H9 (cell line): ENCODE measurements around the gene ARL17B. TPM values are rescaled to one million over a fixed set of nuclear protein-coding genes. Genes with fewer than 3 reads are reported as not detected.
A peak's percentile ranks its signal among the peaks of the same experiment; 100 is the strongest.
"Not testable (repeated sequence)": the region's sequence is repeated elsewhere in the genome, so short reads cannot be mapped to it uniquely, and the experiment has no call there.

Source experiments
- DNase-seq: peaks from one replicate; pipeline ENCODE4 v3.0.0-alpha.2; 2017
- H2AFZ ChIP-seq: one replicate; pipeline ENCODE4 v1.6.1; 2013; ENCODE audit warnings: mild to moderate bottlenecking, low read length, control low read depth, moderate library complexity
- H2AK5ac ChIP-seq: 2 replicates; pipeline ENCODE4 v1.6.1; 2013; ENCODE audit warnings: low read length, control low read depth, mixed read lengths; ENCODE audit not compliant: insufficient read length
- H2BK120ac ChIP-seq: one replicate; pipeline ENCODE4 v1.6.1; 2013; ENCODE audit warnings: low read depth, mild to moderate bottlenecking, low read length, control low read depth, inconsistent platforms; ENCODE audit not compliant: poor library complexity, severe bottlenecking
- H2BK12ac ChIP-seq: 2 replicates; pipeline ENCODE4 v1.6.1; 2013; ENCODE audit warnings: low read length, control low read depth, mixed read lengths, low read depth; ENCODE audit not compliant: insufficient read length
- H2BK15ac ChIP-seq: 2 replicates; pipeline ENCODE4 v1.6.1; 2013; ENCODE audit warnings: low read depth, low read length, control low read depth
- H2BK20ac ChIP-seq: one replicate; pipeline ENCODE4 v1.6.1; 2013; ENCODE audit warnings: low read depth, mild to moderate bottlenecking, low read length, control low read depth, inconsistent platforms; ENCODE audit not compliant: poor library complexity, severe bottlenecking
- H2BK5ac ChIP-seq: 2 replicates; pipeline ENCODE4 v1.6.1; 2013; ENCODE audit warnings: low read length, control low read depth, mixed read lengths; ENCODE audit not compliant: insufficient read length
- H3K14ac ChIP-seq: 2 replicates; pipeline ENCODE4 v1.6.1; 2013; ENCODE audit warnings: low read length, control low read depth; ENCODE audit not compliant: insufficient read depth
- H3K18ac ChIP-seq: 2 replicates; pipeline ENCODE4 v1.6.1; 2013; ENCODE audit warnings: low read depth, mild to moderate bottlenecking, mixed read lengths, low read length, control low read depth; ENCODE audit not compliant: insufficient read length
- H3K23ac ChIP-seq: 2 replicates; pipeline ENCODE4 v1.6.1; 2013; ENCODE audit warnings: low read length, control low read depth, mixed read lengths, low read depth; ENCODE audit not compliant: insufficient read length
- H3K23me2 ChIP-seq: 2 replicates; pipeline ENCODE4 v1.6.1; 2013; ENCODE audit warnings: low read depth, mild to moderate bottlenecking, mixed read lengths, low read length, control low read depth; ENCODE audit not compliant: insufficient read length, poor library complexity, severe bottlenecking
- H3K27ac ChIP-seq: 2 replicates; pipeline ENCODE4 v1.5.1; 2013; ENCODE audit warnings: low read length, control low read depth, mixed read lengths, low read depth; ENCODE audit not compliant: insufficient read length
- H3K27me3 ChIP-seq: 2 replicates; pipeline ENCODE4 v1.6.1; 2013; ENCODE audit warnings: low read length, control low read depth, inconsistent platforms; ENCODE audit not compliant: insufficient read depth
- H3K4ac ChIP-seq: 2 replicates; pipeline ENCODE4 v1.6.1; 2013; ENCODE audit warnings: low read depth, mild to moderate bottlenecking, control low read depth, inconsistent platforms, low read length, moderate library complexity
- H3K4me1 ChIP-seq: 2 replicates; pipeline ENCODE4 v1.6.1; 2013; ENCODE audit warnings: low read length, control low read depth, inconsistent platforms; ENCODE audit not compliant: insufficient read depth
- H3K4me2 ChIP-seq: 2 replicates; pipeline ENCODE4 v1.6.1; 2013; ENCODE audit warnings: low read length, control low read depth, mixed read lengths; ENCODE audit not compliant: insufficient read length, insufficient read depth
- H3K56ac ChIP-seq: 2 replicates; pipeline ENCODE4 v1.6.1; 2013; ENCODE audit warnings: low read depth, mild to moderate bottlenecking, mixed read lengths, low read length, control low read depth; ENCODE audit not compliant: insufficient read length
- H3K79me1 ChIP-seq: 2 replicates; pipeline ENCODE4 v1.6.1; 2013; ENCODE audit warnings: low read depth, mild to moderate bottlenecking, moderate library complexity, low read length, control low read depth, inconsistent platforms; ENCODE audit not compliant: insufficient read depth, poor library complexity, severe bottlenecking
- H3K79me2 ChIP-seq: 2 replicates; pipeline ENCODE4 v1.6.1; 2013; ENCODE audit warnings: low read length, control low read depth, inconsistent platforms; ENCODE audit not compliant: insufficient read depth
- H3K9ac ChIP-seq: 2 replicates; pipeline ENCODE4 v1.6.1; 2013; ENCODE audit warnings: low read length, control low read depth, mixed read lengths; ENCODE audit not compliant: insufficient read length; ENCODE audit errors: extremely low read depth
- H3K9me3 ChIP-seq: one replicate; pipeline ENCODE4 v1.6.1; 2013; ENCODE audit warnings: low read depth, low read length, inconsistent platforms; ENCODE audit not compliant: control insufficient read depth
- H3T11ph ChIP-seq: one replicate; pipeline ENCODE4 v1.6.1; 2013; ENCODE audit warnings: mild to moderate bottlenecking, low read length, control low read depth, inconsistent platforms
- H4K20me1 ChIP-seq: one replicate; pipeline ENCODE4 v1.6.1; 2013; ENCODE audit not compliant: control insufficient read depth, insufficient read length, insufficient read depth
- H4K5ac ChIP-seq: 2 replicates; pipeline ENCODE4 v1.6.1; 2013; ENCODE audit warnings: low read depth, mild to moderate bottlenecking, mixed read lengths, low read length, control low read depth; ENCODE audit not compliant: insufficient read length
- H4K8ac ChIP-seq: replicated peaks from 2 replicates; pipeline ENCODE4 v1.6.1; 2013; ENCODE audit warnings: low read length, control low read depth, mixed read lengths, low read depth; ENCODE audit not compliant: insufficient read length
- H4K91ac ChIP-seq: 2 replicates; pipeline ENCODE4 v1.6.1; 2013; ENCODE audit warnings: low read depth, mild to moderate bottlenecking, moderate library complexity, mixed read lengths, low read length, control low read depth; ENCODE audit not compliant: insufficient read length
- H3K27ac Mint-ChIP-seq, 3 experiments: 2 replicates in 2 of 3; 3 replicates in 1 of 3; pipeline ENCODE4 v1.8.0; 2020 to 2021; ENCODE audit warnings: mixed read lengths in 3 of 3, mild to moderate bottlenecking in 1 of 3, moderate library complexity in 1 of 3
- H3K27me3 Mint-ChIP-seq: 2 replicates; pipeline ENCODE4 v1.8.0; 2021; ENCODE audit warnings: low read depth, mild to moderate bottlenecking, moderate library complexity, mixed read lengths
- H3K36me3 Mint-ChIP-seq, 3 experiments: 2 replicates in 2 of 3; 3 replicates in 1 of 3; pipeline ENCODE4 v1.8.0; 2020 to 2021; ENCODE audit warnings: low read depth in 3 of 3, mixed read lengths in 3 of 3; ENCODE audit not compliant: insufficient read depth in 1 of 3
- H3K4me1 Mint-ChIP-seq, 2 experiments: 2 replicates each; pipeline ENCODE4 v1.8.0; 2020; ENCODE audit warnings: mixed read lengths in 2 of 2
- H3K4me3 Mint-ChIP-seq, 2 experiments: 2 replicates in 1 of 2; 3 replicates in 1 of 2; pipeline ENCODE4 v1.8.0; 2020 to 2021; ENCODE audit warnings: mild to moderate bottlenecking in 2 of 2, mixed read lengths in 2 of 2, moderate library complexity in 1 of 2
- H3K9me3 Mint-ChIP-seq, 2 experiments: 2 replicates in 1 of 2; 3 replicates in 1 of 2; pipeline ENCODE4 v1.8.0; 2020; ENCODE audit warnings: mild to moderate bottlenecking in 2 of 2, mixed read lengths in 2 of 2, moderate library complexity in 1 of 2
- WGBS: extraction: QIAGEN DNeasy Blood & Tissue Kit; methylation state at CpG from one replicate; pipeline ENCODE4 v1.1.7; 2013; ENCODE audit warnings: missing lambda C conversion rate, low lambda C conversion rate, mixed read lengths; ENCODE audit not compliant: insufficient read length; ENCODE audit errors: extremely low coverage; 5-methylcytosine and 5-hydroxymethylcytosine counted together
- total RNA-seq: library from RNA; stranded (reverse); gene quantifications from 2 replicates; pipeline ENCODE4 v1.2.1, GENCODE V29; 2021
- TF ChIP-seq, protein P1 (sequence below): fragments of 200-600 bp; sonication (generic); conservative IDR thresholded peaks from 3 replicates; pipeline ENCODE4 v1.8.0; 2021; ENCODE audit warnings: antibody characterized with exemption, mild to moderate bottlenecking

Gene ARL17B
- total RNA-seq, 1 experiment from 2014 or later = 10.8 TPM

DNA sequence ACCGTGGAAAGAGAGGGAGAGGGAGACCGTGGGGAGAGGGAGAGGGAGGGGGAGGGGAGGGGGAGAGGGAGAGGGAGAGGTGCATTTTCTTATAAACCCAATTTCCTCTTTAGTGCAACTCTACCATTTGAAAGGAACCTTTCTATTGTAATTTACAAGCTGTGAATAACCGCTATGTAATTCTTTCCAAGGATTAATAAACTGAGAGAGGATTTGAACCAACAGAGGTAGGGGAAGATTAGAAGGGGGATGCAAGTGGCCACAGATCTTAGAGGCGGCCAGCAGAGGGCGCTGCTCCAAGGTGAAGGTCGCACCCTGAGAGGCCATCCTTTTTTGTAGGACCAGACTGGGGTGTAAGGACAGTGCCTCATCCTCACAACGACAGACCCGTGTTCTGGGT, 107.8 kb downstream of the ARL17B start:
- H2BK12ac ChIP-seq = not testable (repeated sequence)

DNA sequence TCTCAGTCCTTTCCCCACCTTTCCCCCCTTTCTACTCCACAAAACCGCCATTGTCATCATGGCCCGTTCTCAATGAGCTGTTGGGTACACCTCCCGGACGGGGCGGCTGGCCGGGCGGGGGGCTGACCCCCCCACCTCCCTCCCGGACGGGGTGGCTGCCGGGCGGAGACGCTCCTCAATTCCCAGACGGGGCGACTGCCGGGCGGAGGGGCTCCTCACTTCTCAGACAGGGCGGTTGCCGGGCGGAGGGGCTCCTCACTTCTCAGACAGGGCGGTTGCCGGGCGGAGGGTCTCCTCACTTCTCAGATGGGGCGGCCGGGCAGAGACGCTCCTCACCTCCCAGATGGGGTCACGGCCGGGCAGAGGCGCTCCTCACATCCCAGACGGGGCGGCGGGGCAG, 108.8 kb downstream of the ARL17B start:
- not testable (repeated sequence) for H3K27me3 ChIP-seq, H3K79me1 ChIP-seq, H3K36me3 Mint-ChIP-seq, H2BK15ac ChIP-seq, H3K4me2 ChIP-seq, H3K4ac ChIP-seq, H3K23ac ChIP-seq, DNase-seq, H3K9ac ChIP-seq, H2AFZ ChIP-seq, H2BK20ac ChIP-seq, H3K27me3 Mint-ChIP-seq, H3K79me2 ChIP-seq, H4K91ac ChIP-seq, H3K14ac ChIP-seq, H3K27ac Mint-ChIP-seq, H3K4me1 Mint-ChIP-seq, H3K9me3 Mint-ChIP-seq, H2BK12ac ChIP-seq, H3T11ph ChIP-seq, H4K5ac ChIP-seq, H2AK5ac ChIP-seq, H2BK120ac ChIP-seq, H3K4me3 Mint-ChIP-seq, H2BK5ac ChIP-seq, H4K20me1 ChIP-seq, H3K9me3 ChIP-seq, H3K18ac ChIP-seq, H4K8ac ChIP-seq, H3K56ac ChIP-seq, H3K23me2 ChIP-seq, H3K27ac ChIP-seq, H3K4me1 ChIP-seq
- WGBS = no CpG with 5 or more reads among the region's 31 CpGs

More for the DNA sequence above, 107.8 kb downstream of the ARL17B start:
- not testable (repeated sequence) for H2BK15ac ChIP-seq, H3K4me3 Mint-ChIP-seq, H4K20me1 ChIP-seq, H3K79me2 ChIP-seq, H3K4me1 ChIP-seq, H3K9me3 Mint-ChIP-seq, H2BK5ac ChIP-seq, H3K36me3 Mint-ChIP-seq, H3K4ac ChIP-seq, H3K14ac ChIP-seq, H3K27ac ChIP-seq, H3K23ac ChIP-seq, H2AK5ac ChIP-seq, H3K27ac Mint-ChIP-seq, H4K5ac ChIP-seq, H2BK20ac ChIP-seq, H3K79me1 ChIP-seq, H3K56ac ChIP-seq, H4K8ac ChIP-seq, H2AFZ ChIP-seq, H2BK120ac ChIP-seq, H3K27me3 ChIP-seq, H3K23me2 ChIP-seq, H4K91ac ChIP-seq, H3K18ac ChIP-seq, H3K9ac ChIP-seq, H3K4me2 ChIP-seq, H3K9me3 ChIP-seq, H3T11ph ChIP-seq, H3K4me1 Mint-ChIP-seq
- TF ChIP-seq, protein P1, sequence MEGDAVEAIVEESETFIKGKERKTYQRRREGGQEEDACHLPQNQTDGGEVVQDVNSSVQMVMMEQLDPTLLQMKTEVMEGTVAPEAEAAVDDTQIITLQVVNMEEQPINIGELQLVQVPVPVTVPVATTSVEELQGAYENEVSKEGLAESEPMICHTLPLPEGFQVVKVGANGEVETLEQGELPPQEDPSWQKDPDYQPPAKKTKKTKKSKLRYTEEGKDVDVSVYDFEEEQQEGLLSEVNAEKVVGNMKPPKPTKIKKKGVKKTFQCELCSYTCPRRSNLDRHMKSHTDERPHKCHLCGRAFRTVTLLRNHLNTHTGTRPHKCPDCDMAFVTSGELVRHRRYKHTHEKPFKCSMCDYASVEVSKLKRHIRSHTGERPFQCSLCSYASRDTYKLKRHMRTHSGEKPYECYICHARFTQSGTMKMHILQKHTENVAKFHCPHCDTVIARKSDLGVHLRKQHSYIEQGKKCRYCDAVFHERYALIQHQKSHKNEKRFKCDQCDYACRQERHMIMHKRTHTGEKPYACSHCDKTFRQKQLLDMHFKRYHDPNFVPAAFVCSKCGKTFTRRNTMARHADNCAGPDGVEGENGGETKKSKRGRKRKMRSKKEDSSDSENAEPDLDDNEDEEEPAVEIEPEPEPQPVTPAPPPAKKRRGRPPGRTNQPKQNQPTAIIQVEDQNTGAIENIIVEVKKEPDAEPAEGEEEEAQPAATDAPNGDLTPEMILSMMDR = peak; percentile 76
- WGBS = no CpG with 5 or more reads among the region's 8 CpGs
- peak; percentile 95 for DNase-seq
- H3K27me3 Mint-ChIP-seq = peaks cover 12% of the 10 kb centered on the region; the same call in 1 of the 2 replicates
